ENCODE results near the gene DPPA2. TPM values are rescaled to one million over a fixed set of nuclear protein-coding genes. Genes with fewer than 3 reads are reported as not detected.

Gene DPPA2
- total RNA-seq, 1 donor from 2014 or later = not detected

DNA sequence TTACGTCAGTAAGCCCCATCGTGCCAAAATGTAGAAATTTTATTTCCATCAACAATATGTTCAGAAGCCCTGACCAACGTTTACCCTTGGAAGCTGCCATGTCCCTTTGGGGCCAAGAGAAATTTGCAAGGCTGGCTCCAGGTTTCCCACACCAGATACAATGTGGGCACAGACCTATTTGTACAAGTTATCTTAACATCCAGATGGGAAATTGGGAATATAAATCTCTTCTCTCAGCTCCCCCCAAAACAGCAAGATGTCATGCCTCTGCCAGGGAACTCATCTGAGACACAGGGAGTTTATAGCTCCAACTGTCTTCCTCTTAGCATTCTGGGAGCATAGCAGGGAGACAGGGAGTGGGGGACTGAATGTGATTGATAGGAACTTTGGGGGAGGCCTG, 9.3 kb upstream of the DPPA2 start:
- intact Hi-C loops (cut with micrococcal nuclease) = no loop called here

DNA sequence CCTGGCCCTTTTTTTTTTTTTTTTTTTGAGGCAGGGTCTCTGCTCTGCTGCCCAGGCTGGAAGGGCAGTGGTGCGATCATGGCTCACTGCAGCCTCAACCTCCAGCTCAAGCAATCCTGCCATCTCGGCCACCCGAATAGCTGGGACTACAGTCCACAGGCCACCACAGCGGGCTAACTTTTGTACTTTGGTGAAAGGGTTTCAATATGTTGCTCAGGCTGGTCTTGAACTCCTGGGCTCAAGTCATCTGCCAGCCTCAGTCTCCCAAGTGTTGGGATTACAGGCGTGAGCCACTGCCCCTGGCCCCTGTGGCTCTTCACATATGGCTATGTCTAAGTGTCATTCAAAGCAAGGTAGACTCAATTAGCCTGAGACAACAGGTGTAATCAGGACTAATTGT, 8.8 kb upstream of the DPPA2 start:
- intact Hi-C loops (cut with micrococcal nuclease) = no loop called here

DNA sequence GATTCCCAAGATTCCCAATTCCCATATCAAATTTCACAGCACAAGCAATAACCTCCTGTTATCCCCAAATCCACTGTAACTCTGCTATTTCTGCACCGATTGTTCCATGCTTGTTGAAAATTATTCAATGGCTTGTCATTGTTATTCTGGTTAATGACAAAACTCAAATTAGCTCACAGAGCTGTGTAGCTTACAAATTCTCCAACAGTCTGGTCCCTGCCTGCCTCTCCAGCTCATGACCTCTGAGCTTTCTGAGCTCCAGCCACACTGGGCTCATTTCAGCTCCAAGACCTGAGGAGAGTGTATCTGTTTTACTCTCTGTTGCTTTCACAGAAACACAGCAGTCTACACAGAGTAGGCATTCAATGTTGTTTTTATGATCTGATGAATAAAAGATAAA, 3.3 kb downstream of the DPPA2 start:
- intact Hi-C loops (cut with micrococcal nuclease) = no loop called here

DNA sequence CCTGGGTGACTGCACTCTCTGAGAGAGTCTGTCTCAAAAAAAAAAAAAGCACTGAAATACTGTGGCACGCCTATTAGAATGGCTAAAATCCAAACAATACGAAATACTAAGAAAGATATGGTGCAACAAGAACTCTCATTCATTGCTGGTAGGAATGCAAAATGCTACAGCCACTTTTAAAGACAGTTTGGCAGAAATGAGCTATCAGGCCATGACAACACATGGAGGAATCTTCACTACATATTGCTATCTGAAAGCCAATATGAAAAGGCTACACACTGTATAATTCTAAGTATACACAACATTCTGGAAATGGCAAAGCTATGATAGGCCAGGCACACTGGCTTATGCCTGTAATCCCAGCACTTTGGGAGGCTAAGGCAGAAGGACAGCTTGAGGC, 18.8 kb downstream of the DPPA2 start:
- intact Hi-C loops (cut with micrococcal nuclease) = no loop called here

DNA sequence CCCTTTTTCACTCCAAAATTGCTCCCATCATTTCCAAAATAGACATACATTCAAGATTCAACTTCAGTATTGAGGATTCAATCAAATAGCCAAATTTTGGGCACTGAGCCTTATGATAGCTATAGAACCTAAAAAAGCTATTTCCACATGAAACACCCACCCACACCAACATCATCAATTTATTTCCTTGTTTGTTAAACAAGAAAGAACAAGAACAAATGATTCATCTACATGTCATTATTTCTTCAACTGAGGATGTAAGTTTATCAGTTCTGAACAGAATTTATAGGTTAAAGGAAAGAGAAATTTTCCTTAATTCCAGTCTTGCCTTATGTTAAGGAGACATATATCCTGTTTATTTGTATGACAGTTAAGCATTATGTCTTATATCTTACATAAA, 32.2 kb downstream of the DPPA2 start:
- intact Hi-C loops (cut with micrococcal nuclease) = no loop called here

DNA sequence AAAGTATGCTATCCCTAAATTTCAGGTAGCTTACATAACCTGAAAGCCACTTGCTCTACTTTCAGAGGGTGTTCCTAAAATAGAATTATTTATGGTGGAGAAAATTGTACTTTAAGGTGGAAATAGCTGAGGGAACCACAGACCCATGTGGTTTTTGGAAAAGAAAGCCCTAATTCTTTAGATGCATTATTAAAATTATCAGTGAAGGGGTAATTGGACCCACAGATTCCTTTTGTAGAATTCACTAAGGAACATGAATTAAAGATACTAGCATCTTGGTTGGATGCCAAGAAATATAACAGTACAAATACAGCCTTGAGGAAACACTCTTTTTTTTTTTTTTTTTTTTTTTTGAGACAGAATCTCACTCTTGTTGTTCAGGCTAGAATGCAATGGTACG, 37.8 kb downstream of the DPPA2 start:
- intact Hi-C loops (cut with micrococcal nuclease) = no loop called here

DNA sequence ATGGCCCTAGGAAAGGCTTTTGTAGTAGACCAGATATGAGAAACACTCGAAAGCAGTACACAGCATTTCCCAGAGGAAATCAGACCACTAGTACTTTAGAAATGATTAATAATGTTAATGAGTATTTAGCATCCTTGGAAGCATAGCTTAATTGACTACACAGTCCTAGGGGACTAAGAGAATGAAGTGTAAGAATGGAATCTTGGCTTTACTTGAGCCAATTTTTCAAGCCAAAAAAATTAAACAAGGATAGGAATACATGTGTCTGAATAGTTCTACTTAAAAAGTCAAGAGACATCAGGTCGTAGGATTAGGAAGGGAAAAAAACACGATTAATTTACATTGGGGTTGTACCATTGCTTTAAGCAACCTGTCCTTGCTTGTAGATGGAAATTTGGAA, 38.2 kb downstream of the DPPA2 start:
- intact Hi-C loops (cut with micrococcal nuclease) = no loop called here

DNA sequence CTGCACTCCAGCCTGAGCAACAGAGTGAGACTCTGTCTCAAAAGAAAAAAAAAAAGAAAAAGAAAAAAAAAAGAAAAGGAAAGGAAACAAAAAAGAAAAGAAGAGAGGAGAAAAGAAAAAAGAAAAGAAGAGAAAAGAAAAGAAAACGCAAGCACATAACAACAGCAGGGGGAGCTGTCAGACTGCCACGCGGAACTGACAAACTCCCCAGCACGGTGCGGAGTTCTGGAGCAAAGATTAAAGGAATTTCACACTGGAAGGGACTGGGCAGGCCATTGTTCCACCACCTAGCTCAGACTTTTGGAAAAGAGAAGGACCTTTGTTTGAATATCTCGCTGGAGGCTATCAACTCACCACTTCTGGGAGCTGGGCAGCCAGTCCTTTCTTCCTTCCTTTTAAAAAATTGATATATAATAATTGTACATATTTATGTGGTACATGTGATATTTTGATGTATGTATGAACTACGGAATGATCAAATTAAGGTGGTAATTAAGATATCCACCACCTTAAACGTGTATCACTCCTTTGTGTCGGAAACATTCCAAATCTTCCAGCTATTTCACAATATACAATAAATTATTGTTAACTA, 40.5 kb downstream of the DPPA2 start:
- intact Hi-C loops (cut with micrococcal nuclease) = no loop called here

DNA sequence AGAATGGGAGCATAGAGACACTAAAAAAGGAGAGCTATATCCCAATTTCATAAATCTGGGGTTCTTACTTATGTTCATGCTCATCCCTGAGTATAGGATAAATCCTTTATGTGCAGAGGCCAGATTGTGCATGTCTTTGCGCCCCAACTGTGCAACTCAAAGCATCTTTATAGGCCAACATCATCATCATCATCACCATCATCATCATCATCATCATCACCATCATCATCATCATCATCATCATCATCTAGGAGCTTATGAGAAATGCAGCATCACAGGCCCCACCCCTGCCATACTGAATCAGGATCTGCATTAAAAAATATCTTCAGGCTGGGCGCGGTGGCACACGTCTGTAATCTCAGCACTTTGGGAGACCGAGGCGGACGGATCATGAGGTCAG, 45.5 kb downstream of the DPPA2 start:
- intact Hi-C loops (cut with micrococcal nuclease) = no loop called here

DNA sequence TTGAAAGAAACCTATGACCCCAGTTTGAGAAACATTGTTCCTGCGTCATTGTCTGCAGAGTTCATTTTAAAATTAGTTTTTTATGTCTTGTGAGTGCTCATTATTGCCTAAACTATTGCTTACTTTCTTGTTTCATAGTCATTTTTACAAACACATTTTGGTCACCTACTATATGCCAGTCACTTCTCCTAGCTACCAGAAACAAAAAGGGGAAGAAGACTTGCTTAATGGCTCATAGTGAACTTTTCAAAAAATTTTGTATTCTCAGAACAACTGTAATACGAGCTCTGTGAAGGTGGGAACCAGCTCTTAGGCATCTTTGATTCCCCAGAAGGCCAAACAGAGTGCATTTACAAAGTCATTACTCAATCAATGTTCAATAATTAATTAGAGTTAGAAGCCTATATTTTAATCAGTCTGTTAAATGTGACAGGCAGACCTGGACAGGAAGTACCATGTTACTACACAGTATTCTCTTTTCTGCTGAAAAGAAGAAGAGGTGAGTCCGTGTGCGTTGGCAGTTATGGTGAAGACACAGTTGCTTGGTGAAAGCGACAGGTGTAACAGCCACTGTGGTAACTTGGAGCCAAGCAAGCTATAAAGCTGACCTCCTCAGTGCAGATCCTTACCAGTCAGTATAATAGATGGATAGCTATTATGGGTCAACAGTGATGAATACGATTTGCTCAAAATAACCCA, 46.6 kb downstream of the DPPA2 start:
- intact Hi-C loops (cut with micrococcal nuclease) = no loop called here

DNA sequence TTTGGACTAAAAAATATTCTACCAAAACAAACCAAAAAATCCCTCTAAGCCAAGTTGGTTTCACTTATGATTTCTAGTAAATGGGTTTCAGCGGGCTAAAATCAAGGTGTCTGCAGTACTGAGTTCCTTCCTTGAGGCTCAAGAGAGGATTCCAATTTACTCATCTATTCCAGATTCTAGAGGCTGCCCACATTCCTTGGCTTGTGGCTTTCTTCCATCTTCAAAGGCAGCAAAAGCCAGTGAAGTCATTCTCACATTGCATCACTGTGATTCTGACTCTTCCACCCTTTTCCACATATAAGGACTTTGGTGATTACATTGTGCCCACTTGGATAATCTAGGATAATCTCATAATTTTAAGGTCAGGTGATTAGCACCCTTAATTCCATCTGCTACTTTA, 48.1 kb downstream of the DPPA2 start:
- intact Hi-C loops (cut with micrococcal nuclease) = no loop called here

DNA sequence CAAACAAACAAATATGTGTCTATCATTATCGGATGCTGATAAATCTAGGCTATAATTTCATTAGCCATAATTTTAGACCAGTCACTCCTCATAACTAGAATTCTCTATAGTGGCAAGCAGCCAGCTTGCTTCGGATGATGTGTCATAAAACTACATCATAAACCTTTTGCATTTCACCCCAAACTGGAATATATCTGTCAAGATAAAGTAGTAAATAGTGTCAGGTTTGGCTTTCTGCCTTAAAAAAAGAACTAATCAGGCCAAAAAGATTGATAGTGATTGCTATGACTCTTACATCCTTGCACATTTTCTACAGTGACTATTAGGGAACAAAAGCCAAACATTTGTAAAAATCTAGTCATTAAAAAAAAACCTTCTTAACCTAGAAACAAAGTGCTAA, 51.0 kb downstream of the DPPA2 start:
- intact Hi-C loops (cut with micrococcal nuclease) = no loop called here

DNA sequence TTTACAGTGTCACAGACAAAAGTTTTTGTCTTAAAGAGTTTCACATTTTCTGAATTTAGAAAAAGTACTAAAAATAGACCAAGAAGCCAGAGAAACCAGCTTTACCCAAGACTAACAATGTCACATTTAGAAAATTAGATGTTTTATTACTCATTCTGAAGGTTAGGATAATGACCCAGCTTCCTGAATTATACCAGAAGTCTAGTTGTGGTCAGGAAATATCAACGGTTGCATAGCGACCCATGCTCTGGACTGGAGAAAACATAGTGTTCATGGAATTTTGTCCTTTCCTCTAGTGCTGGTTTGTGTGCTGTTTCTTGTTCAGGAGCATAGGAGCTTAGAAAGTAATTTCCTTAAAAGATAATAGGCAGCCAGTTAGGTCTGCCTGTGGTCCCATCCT, 59.0 kb downstream of the DPPA2 start:
- intact Hi-C loops (cut with micrococcal nuclease) = no loop called here

DNA sequence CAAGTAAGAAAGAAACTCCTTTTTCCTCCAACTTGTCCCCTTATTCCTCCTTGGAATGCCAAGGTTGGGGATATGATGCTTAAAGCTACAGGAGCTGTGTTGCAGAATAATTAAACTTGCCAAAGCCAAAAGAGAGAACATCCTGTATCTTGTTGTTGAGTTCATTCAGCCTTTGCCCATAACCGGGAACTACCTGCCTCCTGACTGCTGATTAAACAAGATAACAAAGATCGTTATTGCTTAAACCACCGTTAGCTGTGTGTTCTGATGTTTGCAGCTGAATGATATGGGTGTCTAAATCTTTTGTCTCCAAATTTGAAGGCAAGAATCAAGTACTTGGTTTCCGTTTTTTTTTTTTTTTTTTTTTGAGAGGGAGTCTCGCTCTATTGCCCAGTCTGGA, 61.5 kb downstream of the DPPA2 start:
- intact Hi-C loops (cut with micrococcal nuclease) = no loop called here

DNA sequence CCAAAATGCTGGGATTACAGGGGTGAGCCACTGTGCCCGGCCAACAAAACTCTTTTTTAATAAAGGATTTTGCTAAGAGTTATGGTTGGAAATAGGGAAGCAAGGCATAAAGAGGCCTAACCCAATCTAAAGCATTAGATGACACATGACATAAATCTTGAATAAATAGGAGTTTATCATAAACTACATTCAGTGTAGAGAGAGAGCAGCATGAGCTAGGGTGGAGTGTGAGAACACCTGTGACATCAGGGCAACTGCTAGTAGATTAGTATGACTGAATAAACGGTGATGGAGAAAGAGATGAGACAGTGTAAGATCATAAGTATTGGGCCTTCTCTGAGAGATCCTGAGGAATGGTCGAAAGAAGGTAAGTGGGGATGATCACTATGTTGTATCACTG, 63.7 kb downstream of the DPPA2 start:
- intact Hi-C loops (cut with micrococcal nuclease) = no loop called here

Other genes with a start within 250 kb of the DPPA2 start
- not detected in 2 replicates for gene MORC1, start 198.4 kb downstream of the DPPA2 start, total RNA-seq
- not detected in 2 replicates for gene C3orf85, start 179.8 kb downstream of the DPPA2 start, total RNA-seq
- not detected in 2 replicates for gene DPPA4, start 21.0 kb upstream of the DPPA2 start, total RNA-seq